CD4-positive, alpha-beta T cell (primary cell): ENCODE data around the gene FIG4. TPM values are rescaled to one million over a fixed set of nuclear protein-coding genes. Genes with fewer than 3 reads are reported as not detected.

Experiments
- ATAC-seq: fragments of 200-7000 bp; cut with Tn5 transposase; one replicate; pipeline ENCODE4 v1.10.0; 2022; ENCODE audit warnings: mild to moderate bottlenecking; ENCODE audit not compliant: poor library complexity
- CTCF ChIA-PET: fragments of 350-600 bp; sonication (Branson Sonifier 250); formaldehyde crosslinking; loops from one replicate; lab custom pipeline; 2021; ENCODE audit warnings: antibody characterized with exemption, inconsistent platforms; lab: Charles Lee
- POLR2A ChIA-PET: fragments of 350-600 bp; sonication (Branson Sonifier 250); formaldehyde crosslinking; loops from one replicate; lab custom pipeline; 2021; ENCODE audit warnings: antibody characterized with exemption, inconsistent platforms; lab: Charles Lee
- DNase-seq, 14 experiments: peaks; one replicate each; pipeline ENCODE4 v3.0.0-alpha.2; 2013 to 2020; ENCODE audit warnings: mixed read lengths in 2 of 14
- H3K27ac ChIP-seq, 2 donors: one replicate each; pipeline versions ENCODE4 v1.5.1 to v1.7.0; 2013; ENCODE audit warnings: low read length in 2 of 2, low read depth in 1 of 2, mild to moderate bottlenecking in 1 of 2
- H3K27me3 ChIP-seq, 2 experiments: 1 replicate in 1 of 2; 2 replicates in 1 of 2; pipeline versions ENCODE4 v1.6.1 to v1.7.0; 2013; ENCODE audit warnings: low read length in 2 of 2, control low read depth in 1 of 2, mild to moderate bottlenecking in 1 of 2, moderate library complexity in 1 of 2; ENCODE audit not compliant: insufficient read depth in 2 of 2, control insufficient read depth in 1 of 2
- H3K36me3 ChIP-seq: one replicate; pipeline ENCODE4 v1.6.1; 2013; ENCODE audit warnings: low read length, control low read depth; ENCODE audit not compliant: insufficient read depth
- H3K4me1 ChIP-seq: one replicate; pipeline ENCODE4 v1.6.1; 2013; ENCODE audit warnings: low read length, control low read depth; ENCODE audit not compliant: insufficient read depth
- H3K4me3 ChIP-seq: one replicate; pipeline ENCODE4 v1.5.1; 2013; ENCODE audit warnings: mild to moderate bottlenecking, low read length, moderate library complexity
- H3K9me3 ChIP-seq, 2 experiments: 1 replicate in 1 of 2; 2 replicates in 1 of 2; pipeline versions ENCODE4 v1.6.1 to v1.7.0; 2013; ENCODE audit warnings: low read length in 2 of 2, mild to moderate bottlenecking in 2 of 2, control low read depth in 1 of 2, moderate library complexity in 1 of 2; ENCODE audit not compliant: control insufficient read depth in 1 of 2, insufficient read depth in 1 of 2
- H3K27ac Mint-ChIP-seq: one replicate; pipeline ENCODE4 v1.8.0; 2020; ENCODE audit warnings: mixed read lengths
- H3K27me3 Mint-ChIP-seq: one replicate; pipeline ENCODE4 v1.8.0; 2021; ENCODE audit warnings: mixed read lengths
- H3K36me3 Mint-ChIP-seq: one replicate; pipeline ENCODE4 v1.8.0; 2021; ENCODE audit warnings: low read depth, mixed read lengths
- H3K4me1 Mint-ChIP-seq: one replicate; pipeline ENCODE4 v1.8.0; 2021; ENCODE audit warnings: low read depth, mixed read lengths
- H3K4me3 Mint-ChIP-seq: one replicate; pipeline ENCODE4 v1.8.0; 2020; ENCODE audit warnings: mild to moderate bottlenecking, mixed read lengths
- H3K9me3 Mint-ChIP-seq: one replicate; pipeline ENCODE4 v1.8.0; 2020; ENCODE audit warnings: mixed read lengths
- CTCF ChIP-seq: fragments of 200-600 bp; IDR thresholded peaks from one replicate; pipeline ENCODE4 v1.8.0; 2022; ENCODE audit warnings: antibody characterized with exemption, mild to moderate bottlenecking
- intact Hi-C, 2 experiments: fragments of 100-400 bp; cut with DNase I in 1 of 2; cut with micrococcal nuclease in 1 of 2; formaldehyde crosslinking; loops; one replicate each; pipeline versions ENCODE4 v1.15.1 to v1.9.0; 2023 to 2025; cut with DNase I, micrococcal nuclease
- total RNA-seq, 174 experiments: library from RNA in 2 of 174; stranded (reverse) in 2 of 174; gene quantifications; one replicate each; pipeline ENCODE4 v1.2.3 and lab custom pipeline; 2021 to 2026

Gene FIG4
- total RNA-seq, 2 experiments from 2014 or later = 3.3 to 4.0 TPM

- no peak overlapping the region for H3K4me3 ChIP-seq
- CTCF ChIA-PET = no interaction called here
- no peaks in the 10 kb centered on the region for H3K4me1 ChIP-seq
- H3K36me3 ChIP-seq = peaks cover 6% of the 10 kb centered on the region
- POLR2A ChIA-PET = no interaction called here
- H3K9me3 ChIP-seq = no peaks in the 10 kb centered on the region
- Mint-ChIP-seq H3K27me3 (no peaks in the 10 kb centered on the region), H3K36me3 (peaks cover 78% of the 10 kb centered on the region), H3K9me3 (no peaks in the 10 kb centered on the region), H3K4me3 (no peak overlapping the region), H3K4me1 (no peaks in the 10 kb centered on the region), H3K27ac (no peak overlapping the region)
- H3K27ac ChIP-seq = no peak overlapping the region
- ATAC-seq = no peak
- DNase-seq = no peak
- intact Hi-C loops = loop anchor here in 1 of 2 experiments (10.0 kb wide), 1 partner anchor 204 kb away; no protein-coding TSS in a partner anchor
- no peak for TF ChIP-seq CTCF
- no peaks in the 10 kb centered on the region for H3K27me3 ChIP-seq
These were observed 108.0 kb downstream of the FIG4 start for GRCh38 chr6:109799129-109799528.

DNA sequence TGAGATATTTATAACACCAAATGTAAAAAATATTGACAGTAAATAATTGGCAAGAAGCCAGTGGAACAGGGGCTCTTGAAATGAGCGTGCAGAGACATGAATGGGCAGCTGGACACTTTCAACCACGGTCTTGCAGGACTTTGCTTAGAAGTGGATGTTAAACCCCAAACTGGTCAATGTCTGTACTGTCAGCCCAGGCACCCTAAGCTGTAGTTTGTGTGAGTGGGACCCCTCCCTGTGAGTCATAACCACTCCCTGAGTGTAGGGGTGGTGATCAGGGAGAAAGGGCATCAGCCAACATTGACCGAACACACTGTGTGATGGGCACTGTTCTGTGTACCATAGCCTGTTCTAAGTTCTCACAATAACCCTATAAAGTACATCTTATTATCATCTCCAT lies 108.6 kb downstream of the FIG4 start:
- Histone ChIP-seq H3K27ac (no peak overlapping the region), H3K4me3 (no peak overlapping the region), H3K4me1 (no peaks in the 10 kb centered on the region), H3K27me3 (no peaks in the 10 kb centered on the region), H3K36me3 (peaks cover 6% of the 10 kb centered on the region), H3K9me3 (no peaks in the 10 kb centered on the region)
- ChIA-PET CTCF (no interaction called here), POLR2A (no interaction called here)
- DNase-seq (no peak), ATAC-seq (no peak)
- intact Hi-C loops = loop anchor here in 1 of 2 experiments (10.0 kb wide), 1 partner anchor 205 kb away; no protein-coding TSS in a partner anchor
- Mint-ChIP-seq H3K27ac (no peak overlapping the region), H3K4me3 (no peak overlapping the region), H3K36me3 (peaks cover 74% of the 10 kb centered on the region), H3K27me3 (no peaks in the 10 kb centered on the region), H3K4me1 (no peaks in the 10 kb centered on the region), H3K9me3 (no peaks in the 10 kb centered on the region)
- no peak for TF ChIP-seq CTCF

DNA sequence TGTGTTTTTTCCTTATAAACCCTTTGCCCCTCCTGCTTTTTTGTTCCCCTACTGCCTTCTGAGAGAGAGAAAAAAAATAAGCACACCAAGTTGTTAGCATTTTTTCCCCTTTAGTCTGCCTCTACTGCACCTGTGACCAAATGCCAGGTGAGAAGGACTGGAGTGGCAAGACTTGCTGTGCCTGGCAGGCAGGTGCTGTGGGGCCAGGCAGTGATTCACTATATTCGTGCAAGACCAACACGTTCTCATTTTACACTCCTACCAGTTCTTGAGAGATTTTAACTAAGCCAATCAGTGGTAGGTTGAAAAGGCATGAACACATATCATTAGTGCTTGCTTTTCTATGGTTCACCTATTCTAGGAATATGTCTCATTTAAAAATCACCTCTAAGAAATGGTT lies 109.7 kb downstream of the FIG4 start:
- DNase-seq = no peak
- no peaks in the 10 kb centered on the region for H3K27me3 Mint-ChIP-seq
- Histone ChIP-seq H3K4me1 (no peaks in the 10 kb centered on the region), H3K9me3 (no peaks in the 10 kb centered on the region), H3K36me3 (peaks cover 6% of the 10 kb centered on the region), H3K27ac (no peak overlapping the region), H3K27me3 (no peaks in the 10 kb centered on the region), H3K4me3 (no peak overlapping the region)
- no peak for ATAC-seq
- intact Hi-C loops = no loop called here
- ChIA-PET CTCF (no interaction called here), POLR2A (no interaction called here)
- no peak overlapping the region for H3K27ac Mint-ChIP-seq
- no peak for TF ChIP-seq CTCF
- peaks cover 72% of the 10 kb centered on the region for H3K36me3 Mint-ChIP-seq
- no peaks in the 10 kb centered on the region for H3K9me3 Mint-ChIP-seq
- H3K4me1 Mint-ChIP-seq = no peaks in the 10 kb centered on the region
- H3K4me3 Mint-ChIP-seq = no peak overlapping the region
